DOHH2 (cell line): ENCODE results near the gene GPR176.

ENCODE experiments used
- H3F3A ChIP-seq: fragments of 200-600 bp; sonication (generic), shearing (Covaris generic); 2 replicates; pipeline ENCODE4 v1.6.0; 2016; ENCODE audit warnings: antibody characterized with exemption, mild to moderate bottlenecking; ENCODE audit not compliant: control insufficient read depth, insufficient read depth
- H3K27ac ChIP-seq: fragments of 200-600 bp; sonication (generic); 2 replicates; pipeline ENCODE4 v1.5.1; 2014; ENCODE audit warnings: low read depth, mild to moderate bottlenecking, low read length, moderate library complexity
- H3K27me3 ChIP-seq: fragments of 200-600 bp; sonication (generic); 2 replicates; pipeline ENCODE4 v1.6.1; 2014; ENCODE audit warnings: mild to moderate bottlenecking, low read length, mixed read lengths; ENCODE audit not compliant: control insufficient read depth
- H3K36me3 ChIP-seq: fragments of 200-600 bp; sonication (generic); 2 replicates; pipeline ENCODE4 v1.6.1; 2014; ENCODE audit warnings: mild to moderate bottlenecking, low read length, moderate library complexity, mixed read lengths; ENCODE audit not compliant: control insufficient read depth
- H3K4me1 ChIP-seq: fragments of 200-600 bp; sonication (generic); 2 replicates; pipeline ENCODE4 v1.6.1; 2014; ENCODE audit warnings: mild to moderate bottlenecking, low read length, mixed read lengths; ENCODE audit not compliant: control insufficient read depth
- H3K4me2 ChIP-seq: fragments of 200-600 bp; sonication (generic); 2 replicates; pipeline ENCODE4 v1.6.0; 2014; ENCODE audit warnings: mild to moderate bottlenecking, low read length, moderate library complexity
- H3K4me3 ChIP-seq: fragments of 200-600 bp; sonication (generic); 2 replicates; pipeline ENCODE4 v1.5.1; 2014; ENCODE audit warnings: mild to moderate bottlenecking, low read length, mixed read lengths
- H3K79me2 ChIP-seq: fragments of 200-600 bp; sonication (generic); 2 replicates; pipeline ENCODE4 v1.6.1; 2014; ENCODE audit warnings: mild to moderate bottlenecking, low read length, mixed read lengths; ENCODE audit not compliant: control insufficient read depth
- H3K9me2 ChIP-seq: fragments of 200-600 bp; sonication (generic); replicated peaks from 2 replicates; pipeline ENCODE4 v1.6.1; 2014; ENCODE audit warnings: mild to moderate bottlenecking, low read length, mixed read lengths; ENCODE audit not compliant: control insufficient read depth
- H3K9me3 ChIP-seq: fragments of 200-600 bp; sonication (generic); 2 replicates; pipeline ENCODE4 v1.6.1; 2014; ENCODE audit warnings: antibody characterized with exemption, low read length, mixed read lengths; ENCODE audit not compliant: control insufficient read depth, insufficient read depth
- H4K20me1 ChIP-seq: fragments of 200-600 bp; sonication (generic); 2 replicates; pipeline ENCODE4 v1.6.0; 2014; ENCODE audit warnings: low read depth, mild to moderate bottlenecking, antibody characterized with exemption, low read length, moderate library complexity; ENCODE audit not compliant: control insufficient read depth, insufficient read depth
- EZH2phosphoT487 ChIP-seq: fragments of 200-600 bp; sonication (generic); IDR thresholded peaks from 2 replicates; pipeline ENCODE4 v1.6.1; 2017; ENCODE audit warnings: borderline replicate concordance, mild to moderate bottlenecking, antibody characterized with exemption, low read length, moderate library complexity, mixed read lengths
- TF ChIP-seq, protein P1 (sequence below): fragments of 200-600 bp; sonication (generic); IDR thresholded peaks from one replicate; pipeline ENCODE4 v1.5.1; 2014; ENCODE audit warnings: antibody characterized with exemption, mild to moderate bottlenecking, low read depth, low read length; ENCODE audit not compliant: poor library complexity, severe bottlenecking

GPR176 gene

DNA sequence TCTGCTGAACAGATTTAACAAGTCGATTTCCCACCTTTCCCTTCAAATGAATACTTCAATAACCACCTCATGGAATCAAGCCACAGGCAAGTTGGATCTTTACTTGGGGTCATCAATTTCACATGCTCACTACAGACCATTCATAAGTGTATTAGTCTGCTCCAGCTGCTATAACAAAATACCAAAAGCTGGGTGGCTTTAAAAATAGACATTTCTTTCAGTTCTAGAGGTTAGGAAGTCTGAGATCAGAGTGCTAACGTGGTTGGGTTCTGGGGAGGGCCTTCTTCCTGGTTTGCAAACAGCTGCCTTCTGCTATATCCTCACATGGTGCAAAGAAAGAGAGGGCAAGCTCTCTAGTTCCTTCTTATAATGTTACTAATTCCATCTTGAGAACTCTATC is 5.1 kb downstream of the GPR176 start:
- no peaks in the 10 kb centered on the region for H3K36me3 ChIP-seq
- H3K9me2 ChIP-seq, result no peaks in the 10 kb centered on the region
- H3K79me2 ChIP-seq, result no peaks in the 10 kb centered on the region
- TF ChIP-seq, protein P1, sequence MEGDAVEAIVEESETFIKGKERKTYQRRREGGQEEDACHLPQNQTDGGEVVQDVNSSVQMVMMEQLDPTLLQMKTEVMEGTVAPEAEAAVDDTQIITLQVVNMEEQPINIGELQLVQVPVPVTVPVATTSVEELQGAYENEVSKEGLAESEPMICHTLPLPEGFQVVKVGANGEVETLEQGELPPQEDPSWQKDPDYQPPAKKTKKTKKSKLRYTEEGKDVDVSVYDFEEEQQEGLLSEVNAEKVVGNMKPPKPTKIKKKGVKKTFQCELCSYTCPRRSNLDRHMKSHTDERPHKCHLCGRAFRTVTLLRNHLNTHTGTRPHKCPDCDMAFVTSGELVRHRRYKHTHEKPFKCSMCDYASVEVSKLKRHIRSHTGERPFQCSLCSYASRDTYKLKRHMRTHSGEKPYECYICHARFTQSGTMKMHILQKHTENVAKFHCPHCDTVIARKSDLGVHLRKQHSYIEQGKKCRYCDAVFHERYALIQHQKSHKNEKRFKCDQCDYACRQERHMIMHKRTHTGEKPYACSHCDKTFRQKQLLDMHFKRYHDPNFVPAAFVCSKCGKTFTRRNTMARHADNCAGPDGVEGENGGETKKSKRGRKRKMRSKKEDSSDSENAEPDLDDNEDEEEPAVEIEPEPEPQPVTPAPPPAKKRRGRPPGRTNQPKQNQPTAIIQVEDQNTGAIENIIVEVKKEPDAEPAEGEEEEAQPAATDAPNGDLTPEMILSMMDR, result no peak
- TF ChIP-seq EZH2phosphoT487, result no peak
- no peak overlapping the region for H3K4me2 ChIP-seq
- H3K4me1 ChIP-seq, result no peaks in the 10 kb centered on the region
- H4K20me1 ChIP-seq, result no peaks in the 10 kb centered on the region
- H3K27me3 ChIP-seq, result peaks cover 2% of the 10 kb centered on the region; the same call in 1 of the 2 replicates
- no peaks in the 10 kb centered on the region for H3F3A ChIP-seq
- H3K9me3 ChIP-seq, result no peaks in the 10 kb centered on the region
- no peak overlapping the region for H3K4me3 ChIP-seq
- H3K27ac ChIP-seq, result no peak overlapping the region

DNA sequence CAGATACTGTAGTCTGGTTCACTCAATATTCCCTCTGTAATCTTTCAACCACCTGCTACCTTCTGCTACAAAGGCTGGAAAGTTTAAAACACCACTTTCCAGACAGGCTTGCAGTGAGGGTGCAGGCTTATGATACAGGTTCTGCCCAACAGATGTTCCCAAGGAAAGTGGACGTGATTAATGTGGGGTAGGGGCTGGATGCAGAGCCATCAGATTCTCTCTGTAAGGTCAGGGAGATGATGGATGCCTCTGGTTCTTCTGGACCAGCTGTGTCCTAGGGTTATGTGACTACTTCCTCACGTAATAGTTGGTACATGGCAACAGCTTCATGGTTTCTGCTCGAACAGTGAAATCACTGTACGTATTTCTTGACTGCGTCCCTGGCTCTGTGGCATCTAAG is 11.1 kb downstream of the GPR176 start:
- H3K4me3 ChIP-seq, result no peak overlapping the region
- H3K4me1 ChIP-seq, result no peaks in the 10 kb centered on the region
- H3K9me2 ChIP-seq, result no peaks in the 10 kb centered on the region
- no peaks in the 10 kb centered on the region for H4K20me1 ChIP-seq
- no peak for TF ChIP-seq EZH2phosphoT487
- TF ChIP-seq, protein P1, result no peak
- H3K36me3 ChIP-seq, result no peaks in the 10 kb centered on the region
- no peaks in the 10 kb centered on the region for H3K9me3 ChIP-seq
- H3K79me2 ChIP-seq, result no peaks in the 10 kb centered on the region
- H3F3A ChIP-seq, result no peaks in the 10 kb centered on the region
- no peak overlapping the region for H3K4me2 ChIP-seq
- no peak overlapping the region for H3K27ac ChIP-seq
- H3K27me3 ChIP-seq, result peaks cover 7% of the 10 kb centered on the region; the same call in 1 of the 2 replicates

DNA sequence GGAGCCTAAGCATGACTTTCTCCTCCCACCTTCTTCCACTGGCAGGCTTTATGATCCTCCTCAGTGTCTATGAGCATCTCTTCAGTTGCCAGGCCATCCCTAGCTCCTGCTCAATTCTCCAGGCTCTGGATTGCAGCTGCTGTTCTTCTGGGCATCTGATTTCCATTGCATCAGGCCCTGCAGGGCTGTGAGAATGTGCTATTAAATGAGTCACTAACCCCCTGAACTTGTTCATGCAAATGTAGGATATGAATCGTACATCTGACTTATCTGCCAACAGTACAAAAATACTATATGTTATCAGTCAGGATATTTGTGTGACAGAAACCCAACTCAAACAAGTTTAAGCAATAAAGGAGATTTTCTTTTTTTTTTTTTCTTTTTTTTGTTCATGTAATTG is 11.9 kb downstream of the GPR176 start:
- H3K79me2 ChIP-seq, result no peaks in the 10 kb centered on the region

More for the DNA sequence above, 11.9 kb downstream of the GPR176 start:
- no peak overlapping the region for H3K4me2 ChIP-seq
- no peaks in the 10 kb centered on the region for H3F3A ChIP-seq
- no peak overlapping the region for H3K27ac ChIP-seq
- TF ChIP-seq EZH2phosphoT487, result no peak
- TF ChIP-seq, protein P1, result no peak
- no peaks in the 10 kb centered on the region for H3K36me3 ChIP-seq
- H3K4me1 ChIP-seq, result no peaks in the 10 kb centered on the region
- peaks cover 7% of the 10 kb centered on the region; the same call in 1 of the 2 replicates for H3K27me3 ChIP-seq
- no peaks in the 10 kb centered on the region for H3K9me2 ChIP-seq
- no peaks in the 10 kb centered on the region for H4K20me1 ChIP-seq
- H3K4me3 ChIP-seq, result no peak overlapping the region
- no peaks in the 10 kb centered on the region for H3K9me3 ChIP-seq
